Fibroblast of skin of right quadriceps (primary cell): ENCODE data around the gene UQCRC2.
"Not testable (repeated sequence)": the region's sequence is repeated elsewhere in the genome, so short reads cannot be mapped to it uniquely, and the experiment has no call there.

ENCODE experiments used
- DNase-seq: peaks from one replicate; pipeline ENCODE4 v3.0.0-alpha.2; 2013

The UQCRC2 gene

DNA sequence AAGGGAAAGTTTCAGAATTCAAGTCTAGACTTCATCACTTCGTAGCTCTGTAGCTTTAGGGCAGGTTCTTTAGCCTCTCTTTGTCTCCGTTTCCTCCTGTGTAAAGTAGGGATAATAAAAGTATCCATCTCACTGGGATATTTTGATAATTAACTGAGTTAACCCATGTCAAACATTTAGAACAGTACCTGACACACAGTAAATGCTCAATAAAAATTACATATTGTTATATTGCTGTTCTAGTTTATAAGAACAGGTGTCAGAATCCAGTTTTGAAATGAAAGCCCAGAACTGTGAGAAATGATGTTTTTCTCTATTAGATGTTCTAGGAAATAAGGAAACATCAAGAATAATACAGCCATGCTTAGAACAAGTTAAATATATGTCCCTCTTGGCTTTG lies 59.1 kb downstream of the UQCRC2 start:
- DNase-seq, result no peak

- no peak for DNase-seq
Measured at GRCh38 chr16:22013486-22013885, 60.3 kb downstream of the UQCRC2 start.

DNA sequence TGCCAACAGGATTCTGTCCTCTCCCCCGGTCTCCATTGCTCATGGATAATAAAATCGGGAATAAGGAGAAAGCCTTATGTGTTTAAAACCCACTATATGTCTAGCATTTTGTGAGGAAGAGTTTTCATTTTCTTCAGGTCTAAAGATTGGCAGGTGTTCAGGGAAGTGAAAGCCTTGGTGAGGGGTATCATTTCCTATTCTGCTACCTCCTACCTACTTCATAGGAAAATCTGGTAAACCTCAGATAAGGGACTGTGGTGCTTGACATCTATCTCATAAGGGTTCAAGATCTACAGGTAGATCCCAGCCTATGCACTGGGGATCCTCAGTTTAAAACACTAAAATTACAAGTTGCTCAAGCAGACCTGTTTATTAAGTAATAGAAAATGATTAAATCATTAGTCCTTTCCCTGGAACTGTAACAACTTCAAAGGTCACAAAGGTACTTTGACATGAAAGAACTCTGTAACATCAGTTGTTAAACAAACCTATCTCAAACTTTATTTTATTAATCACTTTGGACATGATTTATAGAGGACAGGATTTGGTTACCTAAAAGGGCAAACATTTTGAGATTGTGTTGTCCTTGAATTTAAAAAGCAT lies 61.2 kb downstream of the UQCRC2 start:
- no peak for DNase-seq

- DNase-seq, result no peak
Measured at GRCh38 chr16:22016927-22017326, 63.8 kb downstream of the UQCRC2 start.

- no peak for DNase-seq
Measured at GRCh38 chr16:22018559-22018958, 65.4 kb downstream of the UQCRC2 start.

DNA sequence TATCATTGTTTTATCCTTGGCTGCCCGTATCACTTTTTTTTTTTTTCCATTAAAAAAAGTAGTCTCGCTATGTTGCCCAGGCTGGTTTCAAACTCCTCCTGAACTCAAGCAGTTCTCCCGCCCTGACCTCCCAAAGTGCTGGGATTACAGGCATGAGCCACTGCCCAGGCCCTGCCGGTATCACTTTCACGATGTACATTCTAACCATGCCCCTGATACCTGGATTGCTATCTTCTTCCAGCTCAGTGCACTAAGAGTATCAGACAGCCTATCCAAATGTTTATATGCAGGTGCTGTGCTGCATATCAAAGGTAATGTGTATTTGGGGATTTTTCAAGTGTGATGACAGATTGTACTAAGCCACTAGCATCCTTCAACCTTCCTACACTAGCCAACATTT lies 69.0 kb downstream of the UQCRC2 start:
- no peak for DNase-seq

DNA sequence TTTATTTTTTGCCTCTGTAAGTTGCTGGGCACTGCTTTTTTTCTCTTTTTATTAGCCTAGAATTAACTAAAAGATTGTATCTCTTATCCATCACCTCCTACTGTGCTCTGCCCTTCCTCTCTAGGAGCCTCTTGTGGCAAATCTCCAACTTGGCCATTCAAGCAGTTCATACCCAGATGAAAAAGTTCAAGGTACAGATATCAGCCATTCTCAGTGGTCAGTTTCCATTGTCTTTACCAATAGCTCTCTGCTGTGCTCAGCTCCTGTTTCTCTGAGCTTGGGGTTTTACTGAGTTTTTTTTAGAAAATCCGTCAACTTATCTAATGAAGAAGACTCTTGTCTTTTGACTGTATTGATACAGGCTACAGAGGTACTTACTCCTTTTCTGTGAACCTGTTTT lies 70.3 kb downstream of the UQCRC2 start:
- DNase-seq, result no peak

DNA sequence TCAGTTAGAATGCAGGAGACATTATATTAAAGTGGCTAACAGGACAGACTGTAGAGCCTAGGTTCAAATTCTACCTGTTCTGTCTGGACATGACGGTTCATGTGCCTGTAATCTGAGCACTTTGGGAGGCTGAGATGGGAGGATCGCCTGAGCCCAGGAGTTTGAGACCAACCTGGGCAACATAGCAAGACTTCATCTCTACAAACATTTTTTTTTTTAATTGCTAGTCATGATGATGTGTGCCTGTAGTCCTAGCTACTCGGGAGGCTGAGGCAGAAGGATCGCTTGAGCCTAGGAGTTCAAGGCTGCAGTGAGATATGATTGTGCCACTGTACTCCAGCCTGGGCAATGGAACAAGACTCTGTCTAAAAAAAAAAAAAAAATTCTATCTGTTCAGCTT lies 71.6 kb downstream of the UQCRC2 start:
- DNase-seq, result not testable (repeated sequence)

GRCh38 chr16:22027633-22028032 lies 74.5 kb downstream of the UQCRC2 start:
- peak; percentile 22 for DNase-seq

DNA sequence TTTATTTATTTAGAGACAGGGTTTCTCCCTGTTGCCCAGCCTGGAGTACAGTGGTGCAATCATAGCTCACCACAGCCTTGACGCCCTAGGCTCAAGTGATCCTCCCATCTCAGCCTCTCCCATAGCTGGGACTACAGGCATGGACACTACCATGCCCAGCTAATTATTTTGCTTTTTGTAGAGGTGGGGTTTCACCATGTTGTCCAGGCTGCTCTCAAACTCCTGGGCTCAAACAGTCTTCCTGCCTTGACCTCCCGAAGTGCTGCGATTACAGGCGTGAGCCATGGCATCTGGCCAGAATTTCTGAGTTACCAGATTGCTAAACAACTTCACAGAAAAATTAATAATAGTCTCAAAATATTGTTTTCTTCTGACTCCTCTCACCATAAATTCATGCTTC lies 76.5 kb downstream of the UQCRC2 start:
- no peak for DNase-seq

DNA sequence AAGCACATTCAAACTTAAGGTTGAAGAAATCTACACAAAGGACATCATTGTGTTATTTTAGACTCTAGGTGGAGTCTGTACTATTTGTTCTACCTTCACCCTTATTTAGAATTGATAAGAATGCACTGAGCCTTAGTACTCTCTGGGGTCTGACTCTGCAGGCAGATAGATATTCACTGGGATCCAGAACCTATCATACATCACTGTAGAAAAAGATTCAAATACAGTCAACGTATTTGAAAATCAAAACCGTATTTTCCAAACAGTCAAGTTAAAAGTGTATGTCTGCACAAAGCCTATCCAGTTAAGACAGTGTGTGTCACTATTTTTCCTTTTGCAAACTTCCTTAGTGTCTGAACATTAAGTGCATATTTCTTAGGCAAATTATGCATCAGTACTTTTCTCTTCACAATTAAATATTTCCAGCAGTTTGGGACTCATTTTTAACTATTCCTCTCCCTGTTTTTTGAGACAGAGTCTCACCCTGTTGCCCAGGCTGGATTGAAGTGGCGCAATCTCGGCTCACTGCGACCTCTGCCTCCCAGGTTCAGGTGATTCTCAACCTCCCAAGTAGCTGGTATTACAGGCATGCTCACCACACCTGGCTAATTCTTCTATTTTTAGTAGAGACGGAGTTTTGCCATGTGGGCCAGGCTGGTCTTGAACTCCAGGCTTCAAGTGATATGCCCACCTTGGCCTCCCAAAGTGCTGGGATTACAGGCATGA lies 77.1 kb downstream of the UQCRC2 start:
- DNase-seq, result no peak

- DNase-seq, result no peak
Measured at GRCh38 chr16:22031483-22032083, 78.4 kb downstream of the UQCRC2 start.
